NCI-H2227 (cell line): Measurements from ENCODE around the gene PAX5.
A peak's percentile ranks its signal among the peaks of the same experiment; 100 is the strongest.

ENCODE experiments used
- DNase-seq: peaks from one replicate; lab custom pipeline; 2025; ENCODE audit not compliant: unreplicated experiment; lab: John Stamatoyannopoulos, UW

Gene PAX5

GRCh38 chr9:37037503-37038301 is 3.6 kb upstream of the PAX5 start:
- DNase-seq = no peak

- peak; percentile 48 for DNase-seq
Measured at GRCh38 chr9:37036776-37037502, 2.9 kb upstream of the PAX5 start.

- DNase-seq = peak; percentile 39
Measured at GRCh38 chr9:37036371-37036775, 2.3 kb upstream of the PAX5 start.

- peak; percentile 21 for DNase-seq
Measured at GRCh38 chr9:37035648-37036370, 1.7 kb upstream of the PAX5 start.

- DNase-seq = no peak
Measured at GRCh38 chr9:37034938-37035647, 1.0 kb upstream of the PAX5 start.

GRCh38 chr9:37034305-37034937 is 353 bp upstream of the PAX5 start:
- peak; percentile 63 for DNase-seq

GRCh38 chr9:37033141-37033540 is 927 bp downstream of the PAX5 start:
- DNase-seq = no peak

GRCh38 chr9:37032713-37033112 is 1.4 kb downstream of the PAX5 start:
- DNase-seq = no peak

GRCh38 chr9:37031902-37032301 is 2.2 kb downstream of the PAX5 start:
- no peak for DNase-seq

GRCh38 chr9:37031081-37031480 is 3.0 kb downstream of the PAX5 start:
- DNase-seq = no peak

GRCh38 chr9:37030611-37030939 is 3.5 kb downstream of the PAX5 start:
- no peak for DNase-seq

- no peak for DNase-seq
Measured at GRCh38 chr9:37029776-37030610, 4.1 kb downstream of the PAX5 start.

GRCh38 chr9:37029304-37029775 is 4.7 kb downstream of the PAX5 start:
- DNase-seq = no peak

- no peak for DNase-seq
Measured at GRCh38 chr9:37028420-37029031, 5.5 kb downstream of the PAX5 start.

GRCh38 chr9:37027582-37028419 is 6.3 kb downstream of the PAX5 start:
- DNase-seq = peak; percentile 95

- no peak for DNase-seq
Measured at GRCh38 chr9:37026931-37027581, 7.0 kb downstream of the PAX5 start.

- no peak for DNase-seq
Measured at GRCh38 chr9:37026113-37026930, 7.7 kb downstream of the PAX5 start.
